ENCODE results near the gene MYBPC1. TPM values are rescaled to one million over a fixed set of nuclear protein-coding genes. Genes with fewer than 3 reads are reported as not detected.

Gene MYBPC1
- total and polyA plus RNA-seq, 2 of the 4 experiments (the other 2 are of a cell fraction), result not detected

- H3K9ac ChIP-seq (ENCODE audit: low read depth, low read length), result no peak overlapping the region
- no peak overlapping the region for H4K5ac ChIP-seq (ENCODE audit: low read depth, low read length)
- H3K9me3 ChIP-seq (ENCODE audit: control insufficient read depth, insufficient read depth, low read length), result no peaks in the 10 kb centered on the region
- DNase-seq (no peak), ATAC-seq (ENCODE audit: low read depth) (no peak)
- no peak overlapping the region for H4K91ac ChIP-seq (ENCODE audit: insufficient read depth, low read depth, low read length)
- ChIA-PET CTCF (interaction anchor here (1.0 kb wide), 1 partner anchor 16 kb away, joined by 3 read pairs; no protein-coding TSS in a partner anchor), POLR2A (ENCODE audit: unreplicated experiment) (no interaction called here)
- intact Hi-C loops (cut with micrococcal nuclease) (no loop called here), in situ Hi-C loops (cut with MboI; ENCODE audit: low sequenced_read_pairs) (no loop called here), dilution Hi-C loops (cut with HindIII; ENCODE audit: low sequenced_read_pairs, unreplicated experiment) (no loop called here)
- H3K18ac ChIP-seq (ENCODE audit: low read depth, low read length), result no peak overlapping the region
- no peaks in the 10 kb centered on the region for H3K36me3 ChIP-seq (ENCODE audit: control insufficient read depth, insufficient read depth, low read length)
- H2BK20ac ChIP-seq (ENCODE audit: low read depth, low read length), result no peak overlapping the region
- TF ChIP-seq CHD1 (IDR thresholded peaks at IDR 0.05; ENCODE audit: low read depth, low read length) (no peak), FOS (IDR thresholded peaks at IDR 0.05; ENCODE audit: low read depth, low read length) (no peak), MXI1 (IDR thresholded peaks at IDR 0.05; ENCODE audit: borderline replicate concordance, low read depth, low read length) (no peak), MAFK (IDR thresholded peaks at IDR 0.05; ENCODE audit: low read depth, low read length) (no peak), NFE2L2 (IDR thresholded peaks at IDR 0.05; ENCODE audit: low read depth, low read length) (no peak), POLR2A (IDR thresholded peaks at IDR 0.05; ENCODE audit: low read depth, low read length) (no peak), BHLHE40 (IDR thresholded peaks at IDR 0.05; ENCODE audit: low read depth, low read length) (no peak), USF2 (IDR thresholded peaks at IDR 0.05; ENCODE audit: low read depth, low read length) (no peak), RFX5 (IDR thresholded peaks at IDR 0.05; ENCODE audit: low read depth, low read length) (no peak), CEBPB (IDR thresholded peaks at IDR 0.05; ENCODE audit: low read depth, low read length) (no peak), SMC3 (IDR thresholded peaks at IDR 0.05; ENCODE audit: low read depth, low read length) (no peak)
- TF ChIP-seq, protein P1, sequence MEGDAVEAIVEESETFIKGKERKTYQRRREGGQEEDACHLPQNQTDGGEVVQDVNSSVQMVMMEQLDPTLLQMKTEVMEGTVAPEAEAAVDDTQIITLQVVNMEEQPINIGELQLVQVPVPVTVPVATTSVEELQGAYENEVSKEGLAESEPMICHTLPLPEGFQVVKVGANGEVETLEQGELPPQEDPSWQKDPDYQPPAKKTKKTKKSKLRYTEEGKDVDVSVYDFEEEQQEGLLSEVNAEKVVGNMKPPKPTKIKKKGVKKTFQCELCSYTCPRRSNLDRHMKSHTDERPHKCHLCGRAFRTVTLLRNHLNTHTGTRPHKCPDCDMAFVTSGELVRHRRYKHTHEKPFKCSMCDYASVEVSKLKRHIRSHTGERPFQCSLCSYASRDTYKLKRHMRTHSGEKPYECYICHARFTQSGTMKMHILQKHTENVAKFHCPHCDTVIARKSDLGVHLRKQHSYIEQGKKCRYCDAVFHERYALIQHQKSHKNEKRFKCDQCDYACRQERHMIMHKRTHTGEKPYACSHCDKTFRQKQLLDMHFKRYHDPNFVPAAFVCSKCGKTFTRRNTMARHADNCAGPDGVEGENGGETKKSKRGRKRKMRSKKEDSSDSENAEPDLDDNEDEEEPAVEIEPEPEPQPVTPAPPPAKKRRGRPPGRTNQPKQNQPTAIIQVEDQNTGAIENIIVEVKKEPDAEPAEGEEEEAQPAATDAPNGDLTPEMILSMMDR (conservative IDR thresholded peaks at IDR 0.05; ENCODE audit: low read depth, low read length), result no peak
- TF ChIP-seq, protein P2, sequence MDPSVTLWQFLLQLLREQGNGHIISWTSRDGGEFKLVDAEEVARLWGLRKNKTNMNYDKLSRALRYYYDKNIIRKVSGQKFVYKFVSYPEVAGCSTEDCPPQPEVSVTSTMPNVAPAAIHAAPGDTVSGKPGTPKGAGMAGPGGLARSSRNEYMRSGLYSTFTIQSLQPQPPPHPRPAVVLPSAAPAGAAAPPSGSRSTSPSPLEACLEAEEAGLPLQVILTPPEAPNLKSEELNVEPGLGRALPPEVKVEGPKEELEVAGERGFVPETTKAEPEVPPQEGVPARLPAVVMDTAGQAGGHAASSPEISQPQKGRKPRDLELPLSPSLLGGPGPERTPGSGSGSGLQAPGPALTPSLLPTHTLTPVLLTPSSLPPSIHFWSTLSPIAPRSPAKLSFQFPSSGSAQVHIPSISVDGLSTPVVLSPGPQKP (IDR thresholded peaks at IDR 0.05; ENCODE audit: borderline replicate concordance, low read depth, low read length), result no peak
- H3K79me1 ChIP-seq (ENCODE audit: low read depth in 1 of 2, low read length in 2 of 2), result peaks cover 11 to 25% of the 10 kb centered on the region in 2 experiments; a peak in 3 of 4 replicates
- no peak overlapping the region for H3K23ac ChIP-seq (ENCODE audit: low read depth, low read length)
- H3K4ac ChIP-seq (ENCODE audit: low read depth, low read length), result no peak overlapping the region
- BruUV-seq (replicated peaks), result no TSS peak
- WGBS, 2 experiments (ENCODE audit: extremely low coverage in 2 of 2, insufficient read length in 1 of 2), result no CpG with 5 or more reads among the region's 1 CpG
- no peaks in the 10 kb centered on the region for H3K9me1 ChIP-seq (ENCODE audit: insufficient read depth, low read length)
- no peak overlapping the region for H2BK5ac ChIP-seq (ENCODE audit: low read depth, low read length, poor library complexity, severe bottlenecking)
- no peak overlapping the region for H3K56ac ChIP-seq (ENCODE audit: extremely low read depth, insufficient read depth, low read length)
- H3K4me2 ChIP-seq (ENCODE audit: low read depth, low read length), result no peak overlapping the region
- peaks cover 4% of the 10 kb centered on the region; the same call in 1 of the 2 replicates for H4K20me1 ChIP-seq (ENCODE audit: insufficient read depth, low read length)
- no peak overlapping the region for H3K27ac ChIP-seq (ENCODE audit: insufficient read depth, low read length)
- no peak overlapping the region for H3K4me3 ChIP-seq (ENCODE audit: insufficient read depth, low read depth, low read length)
- H3K4me1 ChIP-seq (ENCODE audit: control insufficient read depth, insufficient read depth, low read length), result no peaks in the 10 kb centered on the region
- no peak overlapping the region for H2BK120ac ChIP-seq (ENCODE audit: low read depth, low read length)
- no peak overlapping the region for H2AK9ac ChIP-seq (replicated peaks; ENCODE audit: low read depth, low read length, poor library complexity)
- no peak overlapping the region for H4K8ac ChIP-seq (ENCODE audit: low read depth in 2 of 2, low read length in 2 of 2)
- H3K27me3 ChIP-seq (ENCODE audit: control insufficient read depth, insufficient read depth, low read length), result no peaks in the 10 kb centered on the region
- no peak overlapping the region for H2AK5ac ChIP-seq (ENCODE audit: low read depth, low read length)
- no peak overlapping the region for H2BK15ac ChIP-seq (ENCODE audit: low read depth, low read length)
- no peak overlapping the region for H2AFZ ChIP-seq (replicated peaks; ENCODE audit: low read length, poor library complexity)
- H3K14ac ChIP-seq (replicated peaks; ENCODE audit: low read depth, low read length), result no peak overlapping the region
These were observed 111.6 kb downstream of the MYBPC1 start for GRCh38 chr12:101706403-101706802.

Measured in IMR-90 (cell line).